ENCODE data around the gene JAKMIP2. TPM values are rescaled to one million over a fixed set of nuclear protein-coding genes. Genes with fewer than 3 reads are reported as not detected.

Gene JAKMIP2
- total RNA-seq, 1 donor from 2014 or later: 35.6 TPM

DNA sequence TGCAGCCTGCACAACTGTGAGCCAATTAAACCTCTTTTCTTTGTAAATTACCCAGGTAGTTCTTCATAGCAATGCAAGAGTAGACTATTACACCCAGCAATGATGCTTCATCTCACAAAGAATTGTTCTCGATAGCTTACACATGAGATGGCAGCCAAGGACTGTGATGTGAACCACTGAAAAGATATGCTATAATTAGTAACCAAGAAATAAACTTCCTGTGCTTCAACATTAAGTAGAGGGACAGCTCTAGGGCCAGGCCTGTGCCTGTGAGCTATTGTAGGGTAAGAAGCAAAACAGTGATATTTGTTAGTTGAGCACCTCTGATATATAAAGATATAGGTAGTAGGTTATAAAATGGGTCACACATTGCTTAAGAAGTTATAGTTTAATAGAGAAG is 230.9 kb downstream of the JAKMIP2 start:
- peaks cover 16% of the 10 kb centered on the region for H3K4me1 Mint-ChIP-seq
- TF ChIP-seq, protein P1, sequence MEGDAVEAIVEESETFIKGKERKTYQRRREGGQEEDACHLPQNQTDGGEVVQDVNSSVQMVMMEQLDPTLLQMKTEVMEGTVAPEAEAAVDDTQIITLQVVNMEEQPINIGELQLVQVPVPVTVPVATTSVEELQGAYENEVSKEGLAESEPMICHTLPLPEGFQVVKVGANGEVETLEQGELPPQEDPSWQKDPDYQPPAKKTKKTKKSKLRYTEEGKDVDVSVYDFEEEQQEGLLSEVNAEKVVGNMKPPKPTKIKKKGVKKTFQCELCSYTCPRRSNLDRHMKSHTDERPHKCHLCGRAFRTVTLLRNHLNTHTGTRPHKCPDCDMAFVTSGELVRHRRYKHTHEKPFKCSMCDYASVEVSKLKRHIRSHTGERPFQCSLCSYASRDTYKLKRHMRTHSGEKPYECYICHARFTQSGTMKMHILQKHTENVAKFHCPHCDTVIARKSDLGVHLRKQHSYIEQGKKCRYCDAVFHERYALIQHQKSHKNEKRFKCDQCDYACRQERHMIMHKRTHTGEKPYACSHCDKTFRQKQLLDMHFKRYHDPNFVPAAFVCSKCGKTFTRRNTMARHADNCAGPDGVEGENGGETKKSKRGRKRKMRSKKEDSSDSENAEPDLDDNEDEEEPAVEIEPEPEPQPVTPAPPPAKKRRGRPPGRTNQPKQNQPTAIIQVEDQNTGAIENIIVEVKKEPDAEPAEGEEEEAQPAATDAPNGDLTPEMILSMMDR (conservative IDR thresholded peaks at IDR 0.05): no peak
- no peak for DNase-seq (ENCODE audit: low read depth, low spot score)
- no peak overlapping the region for H3K27ac Mint-ChIP-seq (ENCODE audit: unreplicated experiment)
- peaks cover 11% of the 10 kb centered on the region for H3K9me3 Mint-ChIP-seq
- no peaks in the 10 kb centered on the region for H3K27me3 Mint-ChIP-seq (ENCODE audit: low read depth)
- no peaks in the 10 kb centered on the region for H3K36me3 Mint-ChIP-seq (ENCODE audit: low read depth)
- no peak overlapping the region for H3K4me3 Mint-ChIP-seq

- no peak for DNase-seq (ENCODE audit: low read depth, low spot score)
- Mint-ChIP-seq H3K36me3 (ENCODE audit: low read depth) (no peaks in the 10 kb centered on the region), H3K9me3 (peaks cover 11% of the 10 kb centered on the region), H3K27ac (ENCODE audit: unreplicated experiment) (no peak overlapping the region), H3K4me1 (no peaks in the 10 kb centered on the region), H3K27me3 (ENCODE audit: low read depth) (no peaks in the 10 kb centered on the region), H3K4me3 (no peak overlapping the region)
- TF ChIP-seq, protein P1 (conservative IDR thresholded peaks at IDR 0.05): no peak
Measured at GRCh38 chr5:147547730-147548129, 234.8 kb downstream of the JAKMIP2 start.

GRCh38 chr5:147544556-147544955 is 238.0 kb downstream of the JAKMIP2 start:
- Mint-ChIP-seq H3K4me3 (no peak overlapping the region), H3K36me3 (ENCODE audit: low read depth) (no peaks in the 10 kb centered on the region), H3K27me3 (ENCODE audit: low read depth) (no peaks in the 10 kb centered on the region), H3K27ac (ENCODE audit: unreplicated experiment) (no peak overlapping the region), H3K9me3 (peaks cover 8% of the 10 kb centered on the region), H3K4me1 (no peaks in the 10 kb centered on the region)
- TF ChIP-seq, protein P1 (conservative IDR thresholded peaks at IDR 0.05): no peak
- DNase-seq (ENCODE audit: low read depth, low spot score): no peak

DNA sequence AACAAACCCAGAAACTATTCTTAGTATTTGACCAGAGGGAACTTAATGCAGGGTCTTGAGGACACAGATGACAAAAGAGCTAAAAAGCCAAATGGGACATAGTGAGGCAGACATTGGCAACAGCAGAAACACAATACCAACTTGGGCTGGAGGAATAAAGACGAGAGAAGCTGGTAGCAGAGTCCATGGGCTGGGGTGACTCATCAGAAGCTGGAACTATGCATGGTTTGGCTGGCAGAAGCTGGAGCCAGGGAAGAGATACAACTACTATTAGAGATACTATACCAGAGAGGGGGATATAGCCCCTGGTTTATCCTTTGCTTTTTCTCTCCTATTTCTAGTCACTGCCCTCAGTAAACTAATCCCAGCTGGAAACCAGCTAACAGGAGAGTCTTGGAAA is 243.5 kb downstream of the JAKMIP2 start:
- H3K9me3 Mint-ChIP-seq: no peaks in the 10 kb centered on the region
- no peak overlapping the region for H3K4me3 Mint-ChIP-seq
- H3K27me3 Mint-ChIP-seq (ENCODE audit: low read depth): no peaks in the 10 kb centered on the region
- no peak overlapping the region for H3K27ac Mint-ChIP-seq (ENCODE audit: unreplicated experiment)
- H3K4me1 Mint-ChIP-seq: no peaks in the 10 kb centered on the region
- TF ChIP-seq, protein P1 (conservative IDR thresholded peaks at IDR 0.05): no peak
- H3K36me3 Mint-ChIP-seq (ENCODE audit: low read depth): no peaks in the 10 kb centered on the region
- DNase-seq (ENCODE audit: low read depth, low spot score): no peak

GRCh38 chr5:147538236-147538635 is 244.3 kb downstream of the JAKMIP2 start:
- H3K9me3 Mint-ChIP-seq: no peaks in the 10 kb centered on the region
- TF ChIP-seq, protein P1 (conservative IDR thresholded peaks at IDR 0.05): no peak
- no peaks in the 10 kb centered on the region for H3K36me3 Mint-ChIP-seq (ENCODE audit: low read depth)
- H3K4me1 Mint-ChIP-seq: no peaks in the 10 kb centered on the region
- H3K27me3 Mint-ChIP-seq (ENCODE audit: low read depth): no peaks in the 10 kb centered on the region
- H3K4me3 Mint-ChIP-seq: no peak overlapping the region
- H3K27ac Mint-ChIP-seq (ENCODE audit: unreplicated experiment): no peak overlapping the region
- DNase-seq (ENCODE audit: low read depth, low spot score): no peak

Other genes starting within 250 kb of the JAKMIP2 start
- gene SPINK1, start 48.9 kb upstream of the JAKMIP2 start, total RNA-seq: not detected in 2 replicates
- gene SCGB3A2, start 96.0 kb upstream of the JAKMIP2 start, total RNA-seq: not detected in 2 replicates
- gene C5orf46, start 123.8 kb upstream of the JAKMIP2 start, total RNA-seq: not detected in 2 replicates

Data from neural crest cell (in vitro differentiated cells).